COLO668 (cell line): Measurements from ENCODE around the gene LRMDA.

Experiments
- DNase-seq: peaks from one replicate; lab custom pipeline; 2025; ENCODE audit not compliant: unreplicated experiment; lab: John Stamatoyannopoulos, UW

The LRMDA gene

GRCh38 chr10:76268530-76268929, 837.1 kb downstream of the LRMDA start:
- DNase-seq = no peak

DNA sequence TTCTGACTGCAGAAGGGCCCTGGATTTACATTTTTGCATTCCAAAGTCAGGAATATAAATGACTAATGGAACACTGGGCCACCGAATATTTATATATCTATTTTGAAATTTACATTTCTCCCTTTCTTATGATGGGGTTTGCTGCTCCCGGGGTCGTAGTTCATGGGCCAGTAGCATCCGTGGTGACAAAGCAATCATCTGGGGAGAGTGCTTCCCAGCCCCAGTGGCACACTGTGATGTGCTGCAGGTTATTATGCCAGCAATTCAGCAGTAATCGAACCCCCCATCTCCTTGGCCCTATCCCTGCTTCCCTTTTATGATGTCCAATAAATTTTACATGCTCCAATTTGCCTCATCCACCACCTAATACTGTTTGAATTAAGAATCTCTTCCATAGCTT, 837.5 kb downstream of the LRMDA start:
- no peak for DNase-seq

GRCh38 chr10:76270464-76270863, 839.0 kb downstream of the LRMDA start:
- no peak for DNase-seq

DNA sequence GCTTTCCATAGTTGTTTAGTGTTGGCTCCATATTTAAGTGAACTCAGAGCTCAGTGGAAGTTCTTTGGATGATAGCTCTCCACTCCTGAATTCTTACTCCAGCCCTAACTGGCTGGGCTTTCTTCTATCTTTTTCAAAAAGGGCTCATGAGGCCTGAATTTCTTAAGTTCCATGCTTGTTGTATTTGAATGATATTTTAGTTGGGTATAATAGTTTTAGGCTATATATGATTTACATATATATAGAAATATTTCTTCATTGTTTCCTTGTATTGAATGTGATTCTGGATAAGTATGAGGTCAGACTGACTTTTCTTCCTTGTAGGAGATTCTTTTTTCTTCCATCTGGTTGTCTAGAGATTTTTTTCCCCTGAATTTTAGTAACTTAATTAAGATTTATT, 843.5 kb downstream of the LRMDA start:
- no peak for DNase-seq

- no peak for DNase-seq
Observed at GRCh38 chr10:76278811-76279460, 847.5 kb downstream of the LRMDA start.

DNA sequence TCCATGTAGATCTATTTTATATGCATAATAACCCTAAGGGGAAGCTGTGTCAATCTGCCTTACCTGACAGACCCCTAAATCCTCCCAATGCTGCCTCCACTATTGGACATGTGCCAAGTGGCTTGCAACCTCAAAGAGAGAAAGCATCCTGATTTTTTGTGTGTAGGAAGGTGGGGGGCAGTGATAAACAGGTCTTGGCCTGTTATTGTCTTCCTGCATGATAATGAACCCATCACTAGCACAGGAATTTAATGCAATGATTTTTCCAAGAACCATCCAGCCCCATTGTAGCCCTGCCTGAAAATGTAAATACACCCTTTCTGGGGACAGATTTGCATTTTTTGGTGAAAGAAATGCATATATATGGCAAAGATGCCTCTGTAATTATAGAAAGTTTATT, 850.2 kb downstream of the LRMDA start:
- DNase-seq = no peak

DNA sequence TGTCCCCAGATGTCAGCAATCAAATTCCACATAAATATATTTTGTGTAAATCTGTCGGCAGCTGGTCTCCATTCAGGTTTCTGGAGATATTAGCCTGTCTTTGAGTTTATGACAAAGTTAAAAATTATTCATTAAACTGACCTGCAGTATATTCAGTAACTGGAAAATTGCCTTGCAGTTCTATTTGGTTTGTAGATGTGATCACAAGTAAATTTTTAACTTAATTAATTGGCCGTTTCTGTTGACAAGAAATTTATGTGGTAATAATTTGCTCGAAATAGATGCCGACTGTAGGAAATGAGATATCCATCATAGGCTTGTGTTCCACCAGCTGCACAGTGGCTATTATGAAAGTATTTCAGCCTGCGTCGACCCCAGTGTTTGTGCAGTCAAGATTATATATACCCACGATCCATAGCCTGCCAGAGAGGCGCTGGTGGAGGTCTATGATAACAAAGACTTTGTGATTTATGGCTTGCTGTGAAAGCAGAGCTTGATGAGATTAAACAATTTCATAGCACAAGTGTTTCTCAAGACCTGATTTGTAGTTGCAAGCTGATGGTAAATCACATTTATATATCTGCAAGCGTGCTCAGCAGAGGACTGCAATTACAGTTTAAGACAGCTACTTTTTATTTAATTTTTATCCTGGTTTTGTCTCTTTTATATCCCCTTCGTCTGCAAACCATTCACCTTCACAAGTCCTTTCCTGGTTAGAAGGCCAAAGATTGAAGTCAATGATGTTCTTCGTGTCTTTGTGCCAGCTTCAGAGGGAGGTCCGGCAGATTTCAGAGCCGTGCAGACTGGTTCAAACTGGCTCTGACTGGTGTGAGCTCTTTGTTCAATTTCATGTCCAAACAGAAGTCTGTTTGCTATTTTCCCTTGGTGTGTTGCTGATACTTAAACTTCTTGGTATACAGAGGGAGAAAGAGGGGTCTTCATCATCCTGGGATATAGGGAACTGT, 850.9 kb downstream of the LRMDA start:
- peak; percentile 34 for DNase-seq

GRCh38 chr10:76284351-76284750, 852.9 kb downstream of the LRMDA start:
- DNase-seq = no peak

- DNase-seq = no peak
Observed at GRCh38 chr10:76285012-76285411, 853.6 kb downstream of the LRMDA start.

DNA sequence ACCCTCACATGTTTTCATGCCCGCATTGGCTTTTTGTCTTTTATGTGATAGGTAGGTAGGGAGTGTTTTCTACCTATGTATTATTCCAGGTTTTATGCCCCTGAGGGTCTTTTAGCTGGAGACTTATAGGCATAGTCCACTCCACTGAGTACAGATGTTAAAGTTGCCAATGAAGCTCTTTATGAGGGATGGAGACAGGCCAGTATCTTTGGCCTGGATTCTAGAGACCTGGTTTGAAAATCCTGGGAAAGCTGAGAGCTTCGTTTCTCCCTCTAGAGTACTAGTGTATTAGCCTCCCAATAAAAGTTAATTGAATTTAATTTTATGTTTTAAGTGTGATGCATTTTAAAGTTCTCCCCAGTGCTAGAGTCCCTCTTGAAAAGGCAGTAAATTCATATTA, 854.1 kb downstream of the LRMDA start:
- no peak for DNase-seq

- DNase-seq = no peak
Observed at GRCh38 chr10:76286536-76286935, 855.1 kb downstream of the LRMDA start.

GRCh38 chr10:76287856-76288255, 856.4 kb downstream of the LRMDA start:
- DNase-seq = no peak

GRCh38 chr10:76291175-76291574, 859.8 kb downstream of the LRMDA start:
- DNase-seq = no peak

- DNase-seq = no peak
Observed at GRCh38 chr10:76291885-76292284, 860.5 kb downstream of the LRMDA start.

DNA sequence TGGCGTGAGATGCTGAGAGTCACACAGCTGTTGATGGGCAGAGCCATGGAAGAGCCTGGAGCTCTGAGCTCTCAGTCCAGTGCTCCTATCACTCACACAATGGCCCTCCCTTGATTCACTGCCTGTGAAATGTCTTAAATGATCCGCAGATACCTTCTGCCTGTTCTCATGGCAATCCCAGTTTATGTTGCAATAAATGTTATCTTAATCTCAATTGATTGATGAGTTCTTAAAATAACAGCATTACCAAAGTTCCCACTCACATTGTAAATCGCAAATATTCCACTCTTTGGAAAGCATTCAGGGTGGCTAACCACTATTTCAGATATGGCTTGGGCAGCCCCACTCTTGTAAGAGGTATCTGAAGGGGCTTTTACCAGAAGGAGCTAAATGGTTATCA, 865.5 kb downstream of the LRMDA start:
- no peak for DNase-seq

GRCh38 chr10:76297358-76297757, 865.9 kb downstream of the LRMDA start:
- no peak for DNase-seq

DNA sequence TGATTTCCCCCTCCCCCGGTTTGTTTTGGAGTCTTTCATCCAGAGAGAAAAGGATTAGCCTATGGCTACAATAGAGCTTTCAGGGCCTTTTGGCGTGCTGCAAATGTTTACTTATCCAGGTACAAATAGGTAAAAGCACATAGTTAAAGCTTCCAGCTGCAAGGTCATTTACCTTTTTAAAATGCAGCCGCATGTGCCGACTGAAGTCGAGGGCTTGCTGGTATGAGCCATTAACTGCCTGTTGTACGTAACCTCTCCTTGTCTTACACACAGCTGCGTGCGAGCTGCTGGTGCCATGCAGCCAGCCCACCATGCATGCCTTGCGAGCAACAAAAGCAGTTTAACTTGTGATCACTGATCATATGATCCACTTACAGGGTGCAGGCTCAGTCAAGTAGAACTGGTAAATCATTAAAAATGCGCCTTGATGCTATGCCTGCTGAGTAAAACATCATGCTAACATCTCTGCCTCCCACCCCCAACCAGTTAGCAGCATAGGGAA, 866.4 kb downstream of the LRMDA start:
- DNase-seq = peak; percentile 80

GRCh38 chr10:76298329-76298728, 866.9 kb downstream of the LRMDA start:
- DNase-seq = no peak

- DNase-seq = no peak
Observed at GRCh38 chr10:76299501-76299900, 868.1 kb downstream of the LRMDA start.

DNA sequence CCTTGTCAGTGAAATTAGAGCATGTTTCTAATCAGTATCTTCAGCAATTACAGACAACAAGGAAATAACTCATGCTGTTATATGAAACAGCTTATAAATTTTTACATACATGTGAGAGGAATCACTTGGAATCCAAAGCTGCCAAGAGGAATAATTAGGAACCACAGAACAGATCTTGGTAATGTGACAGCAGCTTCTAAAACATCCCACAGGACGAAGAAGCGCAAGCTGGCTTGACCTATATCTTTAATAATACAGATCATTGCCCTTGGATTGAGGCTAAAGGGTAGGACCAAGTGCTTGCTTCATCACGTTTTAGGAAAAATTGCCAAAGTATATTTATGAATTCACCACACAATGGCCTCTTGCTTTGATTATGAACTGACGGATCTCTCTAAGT, 869.8 kb downstream of the LRMDA start:
- no peak for DNase-seq

GRCh38 chr10:76301950-76302349, 870.5 kb downstream of the LRMDA start:
- DNase-seq = no peak

DNA sequence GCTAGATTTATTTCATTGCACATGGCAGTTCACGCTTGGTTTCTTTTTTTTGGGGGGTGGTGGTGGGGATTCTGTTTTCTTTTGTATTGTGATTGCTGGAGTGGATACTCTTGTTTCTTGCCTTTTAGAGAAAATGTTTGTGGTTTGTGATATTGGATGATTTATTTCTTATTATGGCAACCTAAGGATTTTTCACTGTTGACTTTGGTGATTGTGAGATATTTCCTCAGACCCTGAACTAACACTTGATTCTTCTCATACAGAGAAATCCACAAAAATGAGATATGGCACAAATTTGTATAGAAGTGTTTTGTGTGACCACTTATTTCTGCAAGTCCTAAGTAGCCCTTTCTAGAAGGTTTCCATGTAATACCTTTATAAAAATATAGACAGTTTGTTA, 871.1 kb downstream of the LRMDA start:
- no peak for DNase-seq
